Keratinocyte (primary cell): ENCODE data around the gene GHITM. TPM values are rescaled to one million over a fixed set of nuclear protein-coding genes. Genes with fewer than 3 reads are reported as not detected.

Experiments used
- DNase-seq: peaks from one replicate; pipeline ENCODE4 v3.0.0-alpha.2; 2011; ENCODE audit warnings: low read depth, missing footprints, low spot score
- FAIRE-seq: peaks from 2 replicates; lab custom pipeline; 2011; peaks lifted over from hg19 to GRCh38; lab: Jason Lieb, UNC
- H2AFZ ChIP-seq: 2 replicates; pipeline ENCODE4 v1.6.0; 2012; ENCODE audit warnings: low read length, control low read depth, inconsistent platforms; ENCODE audit not compliant: control insufficient read depth
- H3K27ac ChIP-seq: 2 replicates; pipeline ENCODE4 v1.5.1; 2011; ENCODE audit warnings: low read length; ENCODE audit not compliant: control insufficient read depth, insufficient read depth
- H3K27me3 ChIP-seq: 3 replicates; pipeline ENCODE4 v1.6.0; 2011; ENCODE audit warnings: low read length; ENCODE audit not compliant: control insufficient read depth, insufficient read depth; ENCODE audit errors: extremely low read depth
- H3K36me3 ChIP-seq, 2 experiments: 2 replicates in 1 of 2; 3 replicates in 1 of 2; pipeline ENCODE4 v1.5.1; 2011; ENCODE audit warnings: low read length in 2 of 2, mild to moderate bottlenecking in 1 of 2; ENCODE audit not compliant: control insufficient read depth in 2 of 2, insufficient read depth in 2 of 2; ENCODE audit errors: extremely low read depth in 1 of 2
- H3K4me1 ChIP-seq: 3 replicates; pipeline ENCODE4 v1.5.1; 2011; ENCODE audit warnings: low read length; ENCODE audit not compliant: control insufficient read depth, insufficient read depth; ENCODE audit errors: extremely low read depth
- H3K4me2 ChIP-seq: 3 replicates; pipeline ENCODE4 v1.6.0; 2011; ENCODE audit warnings: low read depth, low read length; ENCODE audit not compliant: control insufficient read depth, insufficient read depth; ENCODE audit errors: extremely low read depth
- H3K4me3 ChIP-seq, 3 experiments: fragments of 200-600 bp in 1 of 3; sonication (generic) in 1 of 3; 2 replicates in 2 of 3; 3 replicates in 1 of 3; pipeline ENCODE4 v1.5.1; 2011 to 2016; ENCODE audit warnings: low read length in 3 of 3, mild to moderate bottlenecking in 3 of 3, control low read depth in 2 of 3, inconsistent platforms in 1 of 3, low read depth in 1 of 3, mixed read lengths in 1 of 3, mixed run types in 1 of 3, moderate library complexity in 1 of 3; ENCODE audit not compliant: control insufficient read depth in 2 of 3, insufficient read depth in 2 of 3; ENCODE audit errors: extremely low read depth in 1 of 3
- H3K79me2 ChIP-seq: 2 replicates; pipeline ENCODE4 v1.6.0; 2012; ENCODE audit warnings: low read length; ENCODE audit not compliant: control insufficient read depth, insufficient read depth
- H3K9ac ChIP-seq: 3 replicates; pipeline ENCODE4 v1.6.0; 2011; ENCODE audit warnings: low read length; ENCODE audit not compliant: control insufficient read depth, insufficient read depth; ENCODE audit errors: extremely low read depth
- H3K9me1 ChIP-seq: 3 replicates; pipeline ENCODE4 v1.6.0; 2011; ENCODE audit warnings: low read length; ENCODE audit not compliant: control insufficient read depth, insufficient read depth; ENCODE audit errors: extremely low read depth
- H3K9me3 ChIP-seq: 2 replicates; pipeline ENCODE4 v1.5.1; 2012; ENCODE audit warnings: low read depth, low read length; ENCODE audit not compliant: control insufficient read depth
- H4K20me1 ChIP-seq: 3 replicates; pipeline ENCODE4 v1.6.0; 2011; ENCODE audit warnings: low read length; ENCODE audit not compliant: control insufficient read depth, insufficient read depth; ENCODE audit errors: extremely low read depth
- EZH2 ChIP-seq: IDR thresholded peaks from one replicate; pipeline ENCODE4 v1.6.1; 2012; ENCODE audit warnings: inconsistent platforms, mild to moderate bottlenecking, low read length, moderate library complexity
- dilution Hi-C: fragments of 300-500 bp; cut with MboI; formaldehyde crosslinking; loops from one replicate; pipeline ENCODE4 v1.7.0; 2020; ENCODE audit warnings: low sequenced_read_pairs; ENCODE audit not compliant: extremely low pct_ligation_motif_present
- polyA plus RNA-seq, 5 experiments: library from polyadenylated mRNA; depleted of rRNA in 3 of 5; stranded (reverse) in 3 of 5; stranded (forward) in 1 of 5; unstranded in 1 of 5; fragments of >200 nt; gene quantifications; 1 replicate in 1 of 5; 2 replicates in 3 of 5; 3 replicates in 1 of 5; pipeline versions ENCODE4 v1.2.1 to v1.2.3, GENCODE V29; 2011 to 2012; ENCODE audit warnings: missing spikeins in 2 of 5, low read depth in 1 of 5, low replicate concordance in 1 of 5
- TF ChIP-seq, protein P1 (sequence below), 3 experiments: IDR thresholded peaks in 1 of 3; conservative IDR thresholded peaks in 1 of 3; optimal IDR thresholded peaks in 1 of 3; 2 replicates in 2 of 3; 3 replicates in 1 of 3; pipeline versions ENCODE3 to v1.5.1; 2011; ENCODE audit warnings: low read length in 3 of 3, mild to moderate bottlenecking in 3 of 3, moderate library complexity in 2 of 3, control low read depth in 1 of 3, inconsistent platforms in 1 of 3; ENCODE audit not compliant: insufficient read depth in 2 of 3; ENCODE audit errors: extremely low read depth in 1 of 3

GHITM gene
- polyA plus RNA-seq, 1 donor (not counting 4 experiments of a cell fraction or from before 2014, with no cell fraction given), result 214 TPM

DNA sequence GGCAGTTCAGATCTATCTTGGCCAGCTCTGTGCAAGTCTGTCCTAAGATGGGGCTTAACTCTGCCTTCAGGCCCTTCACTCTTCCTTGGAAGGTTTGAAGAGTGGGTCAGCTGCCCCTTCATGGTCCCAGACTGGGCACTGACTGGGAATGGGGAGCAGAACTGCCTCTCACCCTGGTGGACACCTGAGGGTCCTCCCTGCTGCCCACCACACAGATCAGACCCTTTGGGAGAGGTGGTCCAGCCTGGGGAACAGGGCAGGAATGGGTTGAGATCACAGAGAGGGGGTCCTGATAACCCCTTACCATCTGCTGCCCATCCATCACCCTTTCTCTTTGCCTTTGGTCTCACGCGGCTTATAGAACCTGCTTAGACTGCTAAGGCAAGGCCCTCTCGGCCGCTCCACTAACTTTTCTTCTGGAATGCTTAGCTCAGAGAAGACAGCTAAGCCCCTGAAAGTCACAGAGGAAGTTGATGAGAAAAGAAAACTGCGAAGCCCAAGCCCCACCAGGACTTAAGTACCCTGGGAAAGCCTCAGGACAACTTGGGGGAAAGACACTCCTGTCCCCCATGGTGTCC lies 54.6 kb downstream of the GHITM start:
- H3K27me3 ChIP-seq, result peaks cover 52% of the 10 kb centered on the region
- dilution Hi-C loops, result no loop called here
- FAIRE-seq, result no peak
- peak overlapping the region; percentile 19 for H2AFZ ChIP-seq
- no peak overlapping the region for H3K27ac ChIP-seq
- H3K9me1 ChIP-seq, result no peaks in the 10 kb centered on the region
- peak overlapping the region; percentile 22 for H3K9ac ChIP-seq
- H4K20me1 ChIP-seq, result no peaks in the 10 kb centered on the region
- H3K79me2 ChIP-seq, result no peaks in the 10 kb centered on the region
- no peak for TF ChIP-seq EZH2
- TF ChIP-seq, protein P1, sequence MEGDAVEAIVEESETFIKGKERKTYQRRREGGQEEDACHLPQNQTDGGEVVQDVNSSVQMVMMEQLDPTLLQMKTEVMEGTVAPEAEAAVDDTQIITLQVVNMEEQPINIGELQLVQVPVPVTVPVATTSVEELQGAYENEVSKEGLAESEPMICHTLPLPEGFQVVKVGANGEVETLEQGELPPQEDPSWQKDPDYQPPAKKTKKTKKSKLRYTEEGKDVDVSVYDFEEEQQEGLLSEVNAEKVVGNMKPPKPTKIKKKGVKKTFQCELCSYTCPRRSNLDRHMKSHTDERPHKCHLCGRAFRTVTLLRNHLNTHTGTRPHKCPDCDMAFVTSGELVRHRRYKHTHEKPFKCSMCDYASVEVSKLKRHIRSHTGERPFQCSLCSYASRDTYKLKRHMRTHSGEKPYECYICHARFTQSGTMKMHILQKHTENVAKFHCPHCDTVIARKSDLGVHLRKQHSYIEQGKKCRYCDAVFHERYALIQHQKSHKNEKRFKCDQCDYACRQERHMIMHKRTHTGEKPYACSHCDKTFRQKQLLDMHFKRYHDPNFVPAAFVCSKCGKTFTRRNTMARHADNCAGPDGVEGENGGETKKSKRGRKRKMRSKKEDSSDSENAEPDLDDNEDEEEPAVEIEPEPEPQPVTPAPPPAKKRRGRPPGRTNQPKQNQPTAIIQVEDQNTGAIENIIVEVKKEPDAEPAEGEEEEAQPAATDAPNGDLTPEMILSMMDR (optimal IDR thresholded peaks at IDR 0.05 in 1 of 3, IDR thresholded peaks at IDR 0.05 in 1 of 3, conservative IDR thresholded peaks at IDR 0.05 in 1 of 3; ENCODE audit: extremely low read depth in 1 of 3, insufficient read depth in 2 of 3, low read length in 3 of 3), result no peak
- H3K4me1 ChIP-seq, result peaks cover 14% of the 10 kb centered on the region
- no peaks in the 10 kb centered on the region for H3K36me3 ChIP-seq
- H3K4me3 ChIP-seq, result peak overlapping the region; percentile 28 to 60 (median 57)
- DNase-seq, result no peak
- H3K9me3 ChIP-seq, result no peaks in the 10 kb centered on the region
- H3K4me2 ChIP-seq, result peak overlapping the region; percentile 76

DNA sequence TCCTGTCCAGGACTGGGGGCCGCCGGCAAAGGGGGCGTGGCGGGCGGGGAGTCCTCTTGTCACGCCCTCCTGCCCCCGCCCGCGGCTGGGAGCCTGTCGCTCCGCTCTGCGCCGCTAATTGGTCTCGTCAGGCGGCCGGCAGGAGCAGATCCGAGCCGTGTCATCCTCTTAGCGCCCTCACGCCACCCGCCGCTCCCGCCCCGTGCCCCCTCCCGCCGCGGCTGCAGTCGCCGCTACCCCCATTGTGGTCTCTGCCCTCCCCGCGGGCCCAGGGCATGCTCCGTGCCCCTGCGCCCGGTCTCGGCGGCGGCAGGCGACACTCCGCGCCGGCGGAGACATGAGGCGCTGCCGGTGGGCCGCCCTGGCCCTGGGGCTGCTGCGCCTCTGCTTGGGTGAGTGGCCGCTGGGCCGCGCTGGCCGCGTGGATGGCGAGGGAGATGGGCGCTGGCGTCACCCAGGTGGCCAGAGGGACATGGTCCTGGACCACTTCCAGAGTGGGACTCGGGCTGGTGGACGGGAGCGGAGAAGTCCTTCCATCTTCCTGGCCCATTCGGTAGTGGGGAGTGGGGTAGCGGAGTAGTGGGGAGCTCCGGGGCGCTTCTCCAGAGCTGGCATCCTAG lies 55.2 kb downstream of the GHITM start, which contains the start of gene CDHR1:
TSS of gene CDHR1 (plus strand) at position 114 of the 620 bp plus-strand sequence. CDS start at position 338, 224 bp downstream.
- no peak for FAIRE-seq
- H3K4me1 ChIP-seq, result peaks cover 14% of the 10 kb centered on the region
- no peak for DNase-seq
- H3K36me3 ChIP-seq, result no peaks in the 10 kb centered on the region
- H3K4me2 ChIP-seq, result peak within 1 kb of the TSS; percentile 76
- H3K4me3 ChIP-seq, result peak within 1 kb of the TSS; percentile 28 to 60 (median 57)
- peak within 1 kb of the TSS; percentile 22 for H3K9ac ChIP-seq
- H3K9me3 ChIP-seq, result no peaks in the 10 kb centered on the region
- no peaks in the 10 kb centered on the region for H3K9me1 ChIP-seq
- TF ChIP-seq, protein P1 (optimal IDR thresholded peaks at IDR 0.05 in 1 of 3, IDR thresholded peaks at IDR 0.05 in 1 of 3, conservative IDR thresholded peaks at IDR 0.05 in 1 of 3; ENCODE audit: extremely low read depth in 1 of 3, insufficient read depth in 2 of 3, low read length in 3 of 3), result no peak
- no peak for TF ChIP-seq EZH2
- dilution Hi-C loops, result no loop called here
- no peaks in the 10 kb centered on the region for H3K79me2 ChIP-seq
- H2AFZ ChIP-seq, result peak within 1 kb of the TSS; percentile 65
- H3K27me3 ChIP-seq, result peaks cover 52% of the 10 kb centered on the region
- H4K20me1 ChIP-seq, result no peaks in the 10 kb centered on the region
- H3K27ac ChIP-seq, result no peak within 1 kb of the TSS
